NCI-H1417 (cell line): ENCODE results near the gene FLNB.
"Not testable (repeated sequence)": the region's sequence is repeated elsewhere in the genome, so short reads cannot be mapped to it uniquely, and the experiment has no call there.

Source experiments
- DNase-seq, 3 experiments: peaks; one replicate each; lab custom pipeline; 2025; lab: John Stamatoyannopoulos, UW

The FLNB gene

GRCh38 chr3:58180940-58181587 is 172.8 kb downstream of the FLNB start:
- peak in 1 of 3 experiments; percentile 4 for DNase-seq

GRCh38 chr3:58183221-58183620 is 175.0 kb downstream of the FLNB start:
- DNase-seq = no peak

- no peak for DNase-seq
Measured at GRCh38 chr3:58183891-58184290, 175.7 kb downstream of the FLNB start.

GRCh38 chr3:58184309-58184981 is 176.2 kb downstream of the FLNB start:
- no peak for DNase-seq

- no peak for DNase-seq
Measured at GRCh38 chr3:58184982-58185360, 176.7 kb downstream of the FLNB start.

GRCh38 chr3:58188173-58188564 is 179.9 kb downstream of the FLNB start:
- no peak for DNase-seq

- DNase-seq = no peak
Measured at GRCh38 chr3:58188921-58189451, 180.8 kb downstream of the FLNB start.

GRCh38 chr3:58189691-58190090 is 181.5 kb downstream of the FLNB start:
- DNase-seq = no peak

GRCh38 chr3:58190291-58190690 is 182.1 kb downstream of the FLNB start:
- no peak for DNase-seq

GRCh38 chr3:58190882-58191281 is 182.7 kb downstream of the FLNB start:
- DNase-seq = no peak

GRCh38 chr3:58191361-58191991 is 183.3 kb downstream of the FLNB start:
- DNase-seq = no peak

GRCh38 chr3:58192069-58192468 is 183.8 kb downstream of the FLNB start:
- no peak for DNase-seq

GRCh38 chr3:58193682-58194407 is 185.6 kb downstream of the FLNB start:
- no peak for DNase-seq

- DNase-seq = no peak
Measured at GRCh38 chr3:58197588-58197987, 189.4 kb downstream of the FLNB start.

GRCh38 chr3:58198362-58198761 is 190.1 kb downstream of the FLNB start:
- no peak for DNase-seq

- no peak for DNase-seq
Measured at GRCh38 chr3:58198804-58199203, 190.6 kb downstream of the FLNB start.

GRCh38 chr3:58200121-58200709 is 192.0 kb downstream of the FLNB start:
- DNase-seq = no peak

- DNase-seq = no peak
Measured at GRCh38 chr3:58200846-58201355, 192.7 kb downstream of the FLNB start.

- not testable (repeated sequence) for DNase-seq
Measured at GRCh38 chr3:58201451-58201850, 193.2 kb downstream of the FLNB start.

- no peak for DNase-seq
Measured at GRCh38 chr3:58202917-58203360, 194.7 kb downstream of the FLNB start.

- no peak for DNase-seq
Measured at GRCh38 chr3:58203541-58203940, 195.3 kb downstream of the FLNB start.

- no peak for DNase-seq
Measured at GRCh38 chr3:58204720-58205119, 196.5 kb downstream of the FLNB start.
